HG03432 (cell line): Measurements from ENCODE around the gene NCK2.

ENCODE experiments used
- ATAC-seq: cut with Tn5 transposase; IDR thresholded peaks from one replicate; pipeline ENCODE4 v1.9.1; 2021; ENCODE audit warnings: mild to moderate bottlenecking, moderate library complexity; ENCODE audit not compliant: unreplicated experiment

The NCK2 gene

DNA sequence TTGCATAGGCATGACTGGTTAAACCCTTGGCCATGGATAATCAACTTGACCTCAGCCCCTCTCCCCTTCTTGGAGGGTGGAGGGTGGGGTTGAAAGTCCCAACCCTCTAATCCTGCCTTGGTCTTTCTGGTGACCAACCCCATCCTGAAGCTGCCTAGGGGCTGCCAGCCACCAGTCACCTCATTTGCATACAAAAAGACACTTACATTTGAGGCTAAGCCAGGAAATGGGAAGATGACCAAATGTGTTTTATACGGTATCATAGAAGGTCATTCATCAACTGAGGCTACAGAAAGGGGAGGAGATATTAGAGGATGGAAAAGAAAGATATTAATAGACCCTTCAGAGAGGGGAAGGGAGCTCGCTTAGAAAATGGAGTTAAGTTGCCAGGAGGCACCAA is 96.8 kb downstream of the NCK2 start:
- no peak for ATAC-seq

DNA sequence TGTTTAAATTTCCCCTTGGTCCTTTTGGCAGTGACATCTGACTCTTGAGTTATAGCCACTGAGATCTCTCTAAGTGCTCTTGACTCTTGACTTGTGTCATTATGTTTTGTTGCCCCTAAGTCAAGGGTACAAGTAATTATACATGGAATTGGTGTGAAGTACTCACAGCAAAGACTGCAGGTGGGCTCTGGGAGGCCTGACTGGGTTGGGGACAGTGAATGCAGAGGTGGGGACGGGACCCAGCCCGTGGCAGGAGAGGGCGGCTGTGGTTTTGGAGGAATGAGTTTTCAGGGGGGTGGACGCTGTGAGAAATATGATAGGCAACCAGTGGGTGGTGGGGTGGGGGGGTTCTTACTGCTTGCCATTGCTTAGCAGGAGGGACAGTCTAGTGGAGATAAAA is 97.8 kb downstream of the NCK2 start:
- ATAC-seq, result no peak

DNA sequence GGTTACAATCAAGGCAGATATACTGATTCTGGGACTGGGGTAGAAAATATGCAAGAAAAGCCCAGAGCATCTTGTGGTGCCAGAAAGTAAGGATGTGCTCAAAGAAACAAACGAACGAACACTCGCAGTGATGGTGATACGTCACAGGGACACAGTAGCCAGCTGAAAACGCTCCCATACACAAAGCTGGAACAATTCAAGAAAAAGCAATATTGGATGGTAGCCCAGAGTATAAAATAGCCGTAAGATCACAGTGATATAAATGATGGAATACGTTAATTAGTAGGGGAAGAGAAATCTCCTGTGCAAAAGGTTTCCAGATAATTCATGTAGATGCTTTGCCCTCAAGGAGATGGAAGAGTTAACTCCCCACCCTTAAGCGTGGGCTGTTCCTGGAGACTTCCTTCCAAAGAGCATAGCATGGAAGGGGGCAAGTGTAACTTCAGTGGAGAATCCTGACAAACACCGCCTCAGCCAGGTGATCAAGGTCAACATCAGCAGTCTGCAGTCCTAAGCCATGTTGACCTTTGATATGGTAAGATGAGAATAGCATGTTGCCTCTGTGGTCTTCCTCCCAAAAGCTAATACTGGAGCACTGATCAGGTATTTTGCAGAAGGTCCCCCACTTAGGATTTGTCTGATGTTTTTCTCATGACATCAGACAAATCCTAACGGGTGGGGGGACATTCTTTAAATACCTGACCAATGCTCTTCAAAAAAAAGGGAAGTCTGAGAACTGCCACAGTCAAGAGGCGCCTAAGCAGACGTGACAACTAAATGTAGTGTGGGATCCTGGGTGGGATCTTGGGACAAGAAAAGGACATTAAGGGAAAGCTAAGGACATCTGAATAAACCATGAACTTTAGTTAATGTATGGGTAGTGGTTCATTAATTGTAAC is 99.0 kb downstream of the NCK2 start:
- no peak for ATAC-seq

DNA sequence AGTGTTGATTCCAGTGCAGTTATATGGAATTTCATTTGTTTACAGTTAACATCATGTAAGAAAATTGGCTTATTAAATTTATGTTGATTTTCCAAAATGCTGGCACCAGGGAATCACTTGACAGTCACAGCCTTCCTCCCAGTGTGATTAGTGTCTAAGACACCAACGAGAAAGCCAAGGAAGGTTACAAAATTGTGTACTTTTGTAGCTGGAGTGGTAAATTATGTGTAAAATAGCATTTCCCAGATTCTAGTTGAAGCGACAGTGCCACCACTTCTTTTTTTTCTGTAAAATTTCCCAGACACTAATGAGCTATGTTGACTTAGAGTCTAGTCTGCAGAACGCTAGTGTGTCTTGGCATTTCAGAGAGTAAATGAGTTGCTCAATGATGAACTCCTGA is 101.3 kb downstream of the NCK2 start:
- no peak for ATAC-seq

DNA sequence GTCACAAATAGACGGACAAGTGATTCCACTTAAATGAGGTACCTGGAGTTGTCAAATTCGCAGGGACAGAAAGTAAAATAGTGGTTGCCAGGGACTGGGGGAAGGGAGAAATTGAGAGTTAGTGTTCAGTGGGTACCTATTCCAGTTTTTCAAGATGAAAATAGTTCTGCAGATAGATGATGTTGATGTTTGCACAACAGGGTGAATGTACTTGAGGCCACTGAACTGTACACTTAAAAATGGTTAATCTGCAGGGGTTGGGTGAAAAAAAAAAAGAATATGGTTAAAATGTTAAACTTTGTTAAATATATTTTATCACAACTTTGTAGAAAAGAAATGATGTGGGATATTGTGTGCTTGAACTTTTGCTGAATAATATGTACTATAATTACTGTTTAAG is 102.3 kb downstream of the NCK2 start:
- no peak for ATAC-seq

DNA sequence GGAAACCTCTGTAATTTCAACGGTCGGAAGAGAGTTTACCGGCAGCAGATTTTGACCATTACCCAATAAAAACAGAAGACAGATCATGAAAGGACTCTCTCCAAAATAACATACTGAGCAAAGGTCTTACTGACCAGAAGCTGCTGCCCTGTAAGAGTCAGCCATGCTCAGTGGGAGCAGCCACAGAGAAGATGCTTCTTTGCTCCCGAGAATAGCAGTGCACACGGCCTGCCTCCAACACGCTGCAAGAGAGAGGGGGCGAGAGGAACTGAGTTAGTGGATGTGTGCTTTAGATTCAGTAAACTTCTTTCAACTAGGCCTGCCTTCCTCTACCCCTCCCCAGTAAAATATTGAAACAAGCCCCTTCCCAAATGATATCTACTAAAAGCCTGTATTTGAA is 103.7 kb downstream of the NCK2 start:
- no peak for ATAC-seq

DNA sequence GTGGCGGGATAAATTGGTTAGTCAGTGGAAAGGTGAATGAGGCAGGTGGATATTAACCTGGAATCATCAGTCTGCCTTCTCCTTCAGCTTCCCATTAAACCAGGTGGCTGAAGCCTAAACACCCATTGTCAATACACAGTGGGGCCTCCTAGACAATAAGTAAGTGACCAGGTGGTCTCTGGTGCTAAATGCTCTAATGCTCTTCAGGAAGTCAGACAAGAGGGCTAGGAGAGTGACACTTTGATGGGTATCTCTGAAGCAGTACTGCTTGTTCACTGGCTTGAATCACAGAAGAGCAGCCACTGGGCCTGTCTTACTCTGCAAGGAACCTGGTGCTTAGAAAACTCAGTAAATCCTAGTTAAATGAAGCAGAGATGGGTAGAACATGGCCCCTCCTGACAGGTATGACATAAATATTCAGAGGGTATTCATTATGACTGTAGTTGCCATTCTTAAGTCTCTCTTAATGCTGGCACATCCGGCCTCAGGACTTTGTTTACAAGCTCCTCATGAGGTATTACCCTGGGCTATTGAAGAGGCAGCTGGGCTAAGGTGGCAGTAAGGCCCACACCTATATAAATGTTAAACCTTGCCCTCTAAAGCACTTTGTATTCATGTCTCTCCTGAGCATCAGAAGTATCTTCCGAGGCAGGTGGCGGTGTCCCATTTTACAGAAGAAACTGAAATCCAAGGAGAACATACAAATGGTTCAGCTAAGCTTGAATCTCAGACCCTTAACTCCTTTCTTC is 104.9 kb downstream of the NCK2 start:
- ATAC-seq, result no peak

DNA sequence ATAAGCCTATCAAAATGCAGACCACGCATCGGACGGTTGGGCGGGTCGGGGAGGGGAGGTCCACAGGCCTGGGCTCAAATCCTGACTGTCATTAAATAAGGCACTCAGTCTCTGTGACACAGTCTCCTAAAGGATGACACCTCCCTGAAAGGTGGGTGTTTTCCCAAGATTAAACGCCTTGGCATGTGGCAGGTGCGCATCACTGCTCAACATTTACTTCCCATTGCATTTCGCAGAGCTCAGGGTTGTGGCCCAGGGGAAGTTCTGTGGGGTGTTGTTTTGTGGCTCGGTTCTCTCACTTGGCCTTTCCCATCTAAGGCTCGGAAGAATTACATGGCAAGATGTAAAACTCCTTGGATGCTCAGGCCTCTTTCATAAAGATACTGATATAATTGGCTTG is 107.4 kb downstream of the NCK2 start:
- no peak for ATAC-seq

DNA sequence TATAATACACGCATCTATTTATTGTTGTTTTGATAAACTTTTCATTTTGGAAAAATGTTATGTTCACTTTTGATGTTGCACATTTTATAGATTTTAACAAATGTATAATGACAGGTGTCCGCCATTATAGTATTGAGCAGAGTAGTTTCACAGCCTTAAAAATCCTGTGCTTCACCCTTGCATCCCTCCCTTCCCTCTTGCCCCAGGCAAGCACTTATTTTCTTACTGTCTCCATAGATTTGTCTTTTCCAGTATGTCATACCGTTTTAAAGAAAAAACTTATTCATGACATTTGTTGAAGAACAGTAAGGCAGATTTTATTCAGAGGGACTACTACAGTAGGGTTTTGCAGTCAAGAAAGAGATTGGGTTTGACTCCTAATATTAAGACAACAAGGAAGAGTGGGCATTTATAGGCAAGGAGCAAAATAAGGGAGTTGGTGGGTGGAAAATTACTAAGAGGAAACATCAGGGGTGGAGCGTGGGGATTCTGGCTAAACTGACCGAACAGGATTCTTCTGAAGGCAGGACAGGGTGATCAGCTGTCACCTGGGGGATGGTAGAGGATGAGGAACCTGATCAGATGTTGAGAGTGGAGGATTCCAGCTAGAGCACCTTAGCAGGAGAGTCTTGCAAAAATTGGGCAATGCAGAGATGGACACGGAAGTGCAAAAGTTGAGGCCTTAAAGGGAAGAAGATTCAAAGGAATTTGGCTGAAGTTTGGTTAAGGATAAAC is 108.8 kb downstream of the NCK2 start:
- no peak for ATAC-seq

DNA sequence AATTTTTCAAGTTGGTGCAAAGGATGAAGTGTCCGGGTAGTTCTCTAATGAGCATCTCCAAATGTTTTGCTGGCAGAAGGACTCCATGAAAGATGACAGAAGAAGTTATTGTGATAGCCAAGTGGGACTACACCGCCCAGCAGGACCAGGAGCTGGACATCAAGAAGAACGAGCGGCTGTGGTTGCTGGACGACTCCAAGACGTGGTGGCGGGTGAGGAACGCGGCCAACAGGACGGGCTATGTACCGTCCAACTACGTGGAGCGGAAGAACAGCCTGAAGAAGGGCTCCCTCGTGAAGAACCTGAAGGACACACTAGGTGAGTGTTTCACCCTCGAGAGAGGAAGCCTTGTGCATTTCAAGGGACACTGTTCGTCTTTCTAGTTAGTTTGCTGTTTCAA is 110.3 kb downstream of the NCK2 start:
- ATAC-seq, result no peak

DNA sequence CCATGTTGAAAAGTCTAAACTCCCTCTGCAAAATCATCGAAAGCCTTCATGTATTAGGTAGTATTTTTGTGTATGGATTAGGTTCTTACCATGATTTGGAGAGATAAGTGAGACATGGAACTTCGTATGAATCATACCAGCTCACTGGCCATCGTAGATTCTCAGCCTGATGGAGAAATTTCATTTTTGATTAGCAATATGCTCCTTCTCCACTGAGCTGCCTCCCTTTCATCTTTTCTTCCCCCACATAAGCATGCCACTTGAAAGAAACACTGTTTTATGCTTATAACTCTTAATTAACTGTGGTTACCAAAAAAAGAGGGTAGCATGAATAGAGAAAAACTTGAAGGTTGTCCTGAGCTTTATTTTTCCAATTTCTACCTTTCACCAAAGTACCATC is 111.9 kb downstream of the NCK2 start:
- ATAC-seq, result no peak

DNA sequence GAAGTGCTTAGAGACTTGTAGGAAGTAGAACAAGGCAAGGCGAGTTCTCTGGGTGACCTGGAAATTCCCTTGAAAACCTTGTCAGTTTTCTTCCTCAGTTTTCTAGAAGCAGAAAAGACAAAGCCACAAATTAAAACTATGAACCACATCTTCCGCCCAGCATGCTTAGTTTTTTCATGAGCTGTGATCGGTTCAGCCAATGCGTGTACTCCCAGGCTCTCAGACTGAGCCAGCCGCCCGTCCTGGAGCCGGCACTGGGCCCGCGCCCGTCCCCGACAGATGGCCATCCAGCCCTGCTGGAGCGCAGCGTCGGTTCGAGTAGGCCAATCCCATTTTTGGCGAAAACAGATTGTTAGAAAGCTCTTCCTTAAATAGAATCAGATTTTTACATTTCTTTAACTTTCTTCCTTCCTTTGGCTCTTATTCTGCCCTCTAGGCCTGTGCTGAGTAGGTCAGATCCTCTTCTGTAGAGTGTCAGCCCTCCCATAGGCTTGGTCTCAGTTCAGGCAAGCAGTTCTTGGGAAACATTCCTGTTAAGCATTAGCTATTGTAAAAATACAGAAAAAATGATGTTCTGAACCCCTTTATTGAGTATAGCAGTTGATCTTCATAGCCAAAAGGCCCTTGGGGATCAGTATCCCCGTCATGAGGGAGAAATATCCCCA is 112.5 kb downstream of the NCK2 start:
- no peak for ATAC-seq

DNA sequence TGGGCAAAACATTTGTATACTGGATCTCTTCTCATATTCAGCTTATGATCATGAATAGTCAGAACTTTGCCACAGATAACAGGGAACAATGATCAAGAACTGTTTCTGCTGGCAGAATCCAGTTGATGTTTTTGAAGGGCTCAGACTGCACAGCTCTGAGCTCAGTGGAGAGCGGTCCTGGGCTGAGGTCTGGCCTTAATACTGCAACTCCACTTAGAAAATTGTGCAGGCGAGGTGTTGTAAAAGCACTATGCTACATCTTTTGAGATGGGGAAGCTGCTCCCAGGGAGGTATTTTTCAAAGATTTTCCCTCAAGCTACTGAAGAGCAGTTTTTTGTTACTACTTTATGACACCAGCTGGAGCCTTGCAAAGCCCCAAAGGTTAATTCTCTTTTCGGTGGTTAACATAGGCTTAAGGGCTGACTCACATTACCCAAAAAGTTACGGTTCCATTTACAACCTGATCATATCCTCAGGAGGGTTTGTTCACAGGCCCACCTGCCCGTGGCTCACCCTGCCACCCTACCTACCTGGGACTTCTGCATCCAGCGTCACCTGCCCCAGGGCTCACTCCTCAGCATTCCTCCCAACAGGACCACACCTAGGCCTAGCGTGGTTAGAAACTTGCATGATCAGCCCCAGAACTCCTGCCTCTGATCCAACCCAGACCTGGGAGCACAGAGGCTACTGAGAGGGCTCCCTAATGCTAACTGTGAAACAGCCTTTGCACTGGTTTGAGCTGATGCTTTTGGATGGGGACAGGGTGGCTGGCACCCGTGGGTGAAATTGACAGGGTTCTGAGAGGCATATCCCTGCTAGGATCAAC is 114.4 kb downstream of the NCK2 start:
- no peak for ATAC-seq

DNA sequence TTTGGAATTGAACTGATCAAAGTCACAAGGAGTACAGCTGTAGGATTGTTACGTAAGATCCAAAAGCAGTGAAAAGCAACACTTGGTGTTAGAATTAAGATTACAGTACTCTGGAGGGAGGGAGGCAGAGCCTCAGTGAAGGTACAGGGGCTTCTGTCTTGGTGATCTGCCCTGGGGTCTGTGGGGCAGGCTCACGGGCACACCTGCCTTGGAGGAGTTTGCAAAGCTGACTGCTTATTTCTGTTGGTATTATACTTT is 114.9 kb downstream of the NCK2 start:
- ATAC-seq, result no peak

DNA sequence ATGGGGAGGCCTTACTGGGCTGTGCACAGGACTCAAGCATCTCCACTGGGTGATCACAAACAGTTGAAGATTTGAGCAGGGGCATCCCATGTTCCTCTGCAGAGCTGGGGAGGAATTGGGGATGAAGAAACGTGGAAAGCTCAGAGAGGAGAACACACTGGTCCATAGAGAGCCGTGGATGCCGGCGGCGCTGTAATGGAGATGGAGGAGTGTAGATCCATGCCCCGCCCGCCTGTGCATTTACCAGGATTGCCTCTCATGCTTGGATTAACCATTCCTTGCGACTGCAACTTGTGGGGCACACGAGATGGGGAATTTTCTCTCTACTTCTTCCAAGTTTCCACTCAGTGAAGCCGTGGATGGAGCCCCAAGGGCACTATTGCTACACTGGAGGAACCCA is 115.9 kb downstream of the NCK2 start:
- ATAC-seq, result no peak

DNA sequence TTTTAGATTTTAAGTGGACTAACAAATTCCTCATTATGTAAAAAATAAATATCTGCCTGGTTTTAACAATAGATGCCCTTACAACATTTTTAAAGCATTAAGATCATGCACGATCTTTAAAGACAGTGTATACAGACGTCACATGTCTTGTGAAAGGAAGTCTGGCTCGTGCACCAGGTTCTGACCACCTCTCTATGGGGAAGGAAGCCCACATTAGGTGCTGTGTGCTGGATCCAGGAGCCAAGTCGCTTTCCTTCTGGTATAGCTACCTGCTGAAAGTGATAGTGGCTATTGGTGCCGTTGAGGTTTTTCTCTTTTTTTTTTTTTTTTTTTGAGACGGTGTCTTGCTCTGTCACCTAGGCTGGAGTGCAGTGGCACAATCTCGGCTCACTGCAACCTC is 116.5 kb downstream of the NCK2 start:
- ATAC-seq, result no peak

DNA sequence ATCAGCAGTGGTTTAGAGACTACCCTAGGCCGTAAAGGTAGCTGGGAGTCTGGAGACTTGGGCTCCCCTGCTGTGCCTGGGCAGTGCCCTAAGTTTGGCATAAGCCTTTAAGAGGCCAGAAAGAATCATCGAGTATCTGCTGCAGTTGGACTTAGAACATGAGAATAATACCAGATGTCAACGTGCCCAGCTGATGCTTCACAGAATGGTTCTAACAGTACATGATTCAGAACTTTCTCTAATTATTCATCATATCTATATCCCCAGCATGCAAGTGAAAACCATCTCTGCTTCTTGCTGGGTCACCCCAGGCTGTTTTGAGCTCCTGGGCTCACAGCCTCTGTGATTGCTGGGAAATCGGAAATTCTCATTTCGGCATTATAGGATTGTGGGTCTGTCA is 118.1 kb downstream of the NCK2 start:
- no peak for ATAC-seq

DNA sequence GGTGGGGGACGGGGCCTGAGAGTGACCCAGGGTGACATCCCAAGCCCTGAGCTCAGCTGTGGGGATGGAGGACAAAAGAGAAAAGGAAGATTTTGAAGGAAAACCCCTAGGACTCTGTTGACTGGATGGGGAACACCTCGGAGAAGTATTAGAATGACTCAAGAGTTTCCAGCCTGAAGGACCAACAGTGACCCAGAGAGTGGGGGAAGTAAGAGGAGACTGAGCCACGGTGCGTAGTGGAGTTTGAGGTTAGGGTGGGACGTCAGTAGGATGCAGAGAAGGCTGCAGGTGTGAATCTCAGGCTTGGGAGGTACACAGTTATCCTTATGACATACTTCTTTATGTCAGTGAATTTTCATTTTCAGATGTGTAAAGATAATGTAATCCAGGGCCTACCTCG is 119.5 kb downstream of the NCK2 start:
- ATAC-seq, result no peak

DNA sequence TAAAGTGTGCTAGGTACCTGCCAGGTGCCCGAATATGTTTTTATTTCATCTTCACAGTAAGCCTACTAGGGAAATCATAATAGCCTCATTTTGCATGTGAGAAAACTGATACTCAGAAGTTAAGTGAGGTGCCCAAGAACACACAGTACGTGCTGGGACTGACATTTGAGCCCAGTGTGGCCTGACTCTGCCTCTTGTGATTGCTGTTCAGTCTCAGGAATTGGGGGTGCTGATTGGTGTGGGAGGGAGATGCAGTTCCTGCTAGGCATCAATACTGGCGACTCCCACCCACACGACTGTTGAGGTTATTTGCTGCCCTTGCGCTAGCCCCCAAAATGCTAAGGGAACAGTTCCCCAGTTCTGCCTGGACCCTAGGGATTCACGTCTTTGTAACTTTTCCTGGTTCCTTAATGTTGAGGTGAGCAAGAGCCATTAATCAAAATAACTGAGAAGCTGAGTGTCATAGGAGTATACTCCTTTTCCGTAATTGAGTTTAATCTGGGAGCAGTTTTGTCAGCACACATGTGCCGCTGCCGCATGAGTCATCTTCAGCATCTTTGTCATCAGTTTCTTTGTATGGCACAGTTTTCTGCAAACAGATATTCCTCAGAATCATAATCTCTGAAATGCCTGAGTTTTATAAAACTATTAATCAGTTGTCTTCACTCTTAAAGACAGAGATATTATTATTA is 120.7 kb downstream of the NCK2 start:
- no peak for ATAC-seq
